Activated naive CD4-positive, alpha-beta T cell treated with anti-CD3 and anti-CD28 coated beads, Interleukin-2, amount 50 U/mL, for 24 hours (primary cell): ENCODE measurements around the gene DLX3.
A peak's percentile ranks its signal among the peaks of the same experiment; 100 is the strongest.
"Not testable (repeated sequence)": the region's sequence is repeated elsewhere in the genome, so short reads cannot be mapped to it uniquely, and the experiment has no call there.

Experiments used
- H3K27ac Mint-ChIP-seq: one replicate; pipeline ENCODE4 v1.8.0; 2021; ENCODE audit warnings: mild to moderate bottlenecking, mixed read lengths
- H3K27me3 Mint-ChIP-seq: one replicate; pipeline ENCODE4 v1.8.0; 2021; ENCODE audit warnings: mixed read lengths
- H3K36me3 Mint-ChIP-seq: one replicate; pipeline ENCODE4 v1.8.0; 2021; ENCODE audit warnings: mixed read lengths
- H3K4me1 Mint-ChIP-seq: one replicate; pipeline ENCODE4 v1.8.0; 2021; ENCODE audit warnings: mixed read lengths
- H3K4me3 Mint-ChIP-seq: one replicate; pipeline ENCODE4 v1.8.0; 2021; ENCODE audit warnings: mild to moderate bottlenecking, mixed read lengths
- H3K9me3 Mint-ChIP-seq: one replicate; pipeline ENCODE4 v1.8.0; 2021; ENCODE audit warnings: mixed read lengths

Gene DLX3

GRCh38 chr17:49995055-49995738 lies at the start of gene DLX3:
Gene DLX3, minus strand, starts transcription at chr17:49995224. Its CDS starts 226 bp downstream, at chr17:49994998.
- H3K27me3 Mint-ChIP-seq: peaks cover 56% of the 10 kb centered on the region
- H3K4me3 Mint-ChIP-seq: peak within 1 kb of the TSS; percentile 81
- no peak within 1 kb of the TSS for H3K27ac Mint-ChIP-seq
- H3K36me3 Mint-ChIP-seq: no peaks in the 10 kb centered on the region
- H3K4me1 Mint-ChIP-seq: peaks cover 29% of the 10 kb centered on the region
- H3K9me3 Mint-ChIP-seq: no peaks in the 10 kb centered on the region

GRCh38 chr17:50044483-50044882 lies 49.5 kb upstream of the DLX3 start:
- Mint-ChIP-seq H3K27ac (no peak overlapping the region), H3K4me3 (no peak overlapping the region), H3K27me3 (peaks cover 2% of the 10 kb centered on the region), H3K9me3 (no peaks in the 10 kb centered on the region), H3K4me1 (no peaks in the 10 kb centered on the region), H3K36me3 (no peaks in the 10 kb centered on the region)

GRCh38 chr17:50043290-50044148 lies 48.5 kb upstream of the DLX3 start:
- Mint-ChIP-seq H3K36me3 (no peaks in the 10 kb centered on the region), H3K27me3 (peaks cover 2% of the 10 kb centered on the region), H3K4me3 (no peak overlapping the region), H3K27ac (no peak overlapping the region), H3K4me1 (no peaks in the 10 kb centered on the region), H3K9me3 (no peaks in the 10 kb centered on the region)

- H3K27me3 Mint-ChIP-seq: peaks cover 2% of the 10 kb centered on the region
- H3K4me1 Mint-ChIP-seq: no peaks in the 10 kb centered on the region
- H3K4me3 Mint-ChIP-seq: no peak overlapping the region
- H3K9me3 Mint-ChIP-seq: no peaks in the 10 kb centered on the region
- no peaks in the 10 kb centered on the region for H3K36me3 Mint-ChIP-seq
- H3K27ac Mint-ChIP-seq: no peak overlapping the region
Measured at GRCh38 chr17:50042211-50042610, 47.2 kb upstream of the DLX3 start.

- not testable (repeated sequence) for H3K27me3 Mint-ChIP-seq, H3K4me3 Mint-ChIP-seq, H3K36me3 Mint-ChIP-seq, H3K9me3 Mint-ChIP-seq, H3K4me1 Mint-ChIP-seq, H3K27ac Mint-ChIP-seq
Measured at GRCh38 chr17:50040496-50040895, 45.5 kb upstream of the DLX3 start.

- no peaks in the 10 kb centered on the region for H3K9me3 Mint-ChIP-seq
- H3K27ac Mint-ChIP-seq: no peak overlapping the region
- no peaks in the 10 kb centered on the region for H3K36me3 Mint-ChIP-seq
- H3K27me3 Mint-ChIP-seq: no peaks in the 10 kb centered on the region
- H3K4me3 Mint-ChIP-seq: no peak overlapping the region
- H3K4me1 Mint-ChIP-seq: no peaks in the 10 kb centered on the region
Measured at GRCh38 chr17:50039058-50039457, 44.0 kb upstream of the DLX3 start.

GRCh38 chr17:50037321-50038107 lies 42.5 kb upstream of the DLX3 start:
- Mint-ChIP-seq H3K4me1 (no peaks in the 10 kb centered on the region), H3K4me3 (no peak overlapping the region), H3K36me3 (no peaks in the 10 kb centered on the region), H3K27me3 (no peaks in the 10 kb centered on the region), H3K27ac (no peak overlapping the region), H3K9me3 (no peaks in the 10 kb centered on the region)

GRCh38 chr17:50036455-50037261 lies 41.6 kb upstream of the DLX3 start:
- no peaks in the 10 kb centered on the region for H3K4me1 Mint-ChIP-seq
- H3K27me3 Mint-ChIP-seq: peaks cover 2% of the 10 kb centered on the region
- no peaks in the 10 kb centered on the region for H3K36me3 Mint-ChIP-seq
- no peak overlapping the region for H3K4me3 Mint-ChIP-seq
- H3K27ac Mint-ChIP-seq: peak overlapping the region; percentile 47
- H3K9me3 Mint-ChIP-seq: no peaks in the 10 kb centered on the region

GRCh38 chr17:50035945-50036344 lies 40.9 kb upstream of the DLX3 start:
- H3K36me3 Mint-ChIP-seq: no peaks in the 10 kb centered on the region
- no peak overlapping the region for H3K27ac Mint-ChIP-seq
- H3K4me3 Mint-ChIP-seq: no peak overlapping the region
- no peaks in the 10 kb centered on the region for H3K9me3 Mint-ChIP-seq
- H3K4me1 Mint-ChIP-seq: no peaks in the 10 kb centered on the region
- H3K27me3 Mint-ChIP-seq: peaks cover 4% of the 10 kb centered on the region

GRCh38 chr17:50035421-50035879 lies 40.4 kb upstream of the DLX3 start:
- H3K4me1 Mint-ChIP-seq: no peaks in the 10 kb centered on the region
- H3K4me3 Mint-ChIP-seq: no peak overlapping the region
- H3K27me3 Mint-ChIP-seq: peaks cover 4% of the 10 kb centered on the region
- H3K27ac Mint-ChIP-seq: no peak overlapping the region
- H3K9me3 Mint-ChIP-seq: no peaks in the 10 kb centered on the region
- no peaks in the 10 kb centered on the region for H3K36me3 Mint-ChIP-seq

- no peak overlapping the region for H3K4me3 Mint-ChIP-seq
Measured at GRCh38 chr17:50034498-50035364, 39.7 kb upstream of the DLX3 start.

GRCh38 chr17:50033316-50033715 lies 38.3 kb upstream of the DLX3 start:
- H3K36me3 Mint-ChIP-seq: no peaks in the 10 kb centered on the region
- peaks cover 10% of the 10 kb centered on the region for H3K27me3 Mint-ChIP-seq
- H3K4me3 Mint-ChIP-seq: no peak overlapping the region
- H3K4me1 Mint-ChIP-seq: peaks cover under 1% of the 10 kb centered on the region
- no peaks in the 10 kb centered on the region for H3K9me3 Mint-ChIP-seq
- no peak overlapping the region for H3K27ac Mint-ChIP-seq

More at GRCh38 chr17:50034498-50035364, 39.7 kb upstream of the DLX3 start:
- no peaks in the 10 kb centered on the region for H3K9me3 Mint-ChIP-seq
- H3K36me3 Mint-ChIP-seq: no peaks in the 10 kb centered on the region
- H3K4me1 Mint-ChIP-seq: no peaks in the 10 kb centered on the region
- no peak overlapping the region for H3K27ac Mint-ChIP-seq
- peaks cover 4% of the 10 kb centered on the region for H3K27me3 Mint-ChIP-seq

GRCh38 chr17:50029185-50029584 lies 34.2 kb upstream of the DLX3 start:
- Mint-ChIP-seq H3K4me3 (no peak overlapping the region), H3K27me3 (peaks cover 19% of the 10 kb centered on the region), H3K36me3 (no peaks in the 10 kb centered on the region), H3K9me3 (no peaks in the 10 kb centered on the region), H3K27ac (no peak overlapping the region), H3K4me1 (peaks cover 14% of the 10 kb centered on the region)

- peaks cover 14% of the 10 kb centered on the region for H3K4me1 Mint-ChIP-seq
- no peaks in the 10 kb centered on the region for H3K9me3 Mint-ChIP-seq
- H3K4me3 Mint-ChIP-seq: no peak overlapping the region
- no peaks in the 10 kb centered on the region for H3K36me3 Mint-ChIP-seq
- H3K27ac Mint-ChIP-seq: no peak overlapping the region
- peaks cover 19% of the 10 kb centered on the region for H3K27me3 Mint-ChIP-seq
Measured at GRCh38 chr17:50028736-50029120, 33.7 kb upstream of the DLX3 start.
